Gastrocnemius medialis (tissue), 4 donors: ENCODE results near the gene ABHD17C.

Experiments
- POLR2A ChIP-seq, 2 donors: fragments of 450-650 bp; IDR thresholded peaks; one replicate each; pipeline ENCODE4 v1.6.1; 2017; ENCODE audit warnings: antibody characterized with exemption in 2 of 2, mild to moderate bottlenecking in 2 of 2, moderate library complexity in 2 of 2
- TF ChIP-seq, protein P1 (sequence below), 5 experiments: fragments of 450-650 bp in 3 of 5; fragments of 200-600 bp in 2 of 5; sonication (generic) in 2 of 5; IDR thresholded peaks in 4 of 5; conservative IDR thresholded peaks in 1 of 5; 1 replicate in 4 of 5; 2 replicates in 1 of 5; pipeline ENCODE4 v1.5.1; 2016 to 2019; ENCODE audit warnings: antibody characterized with exemption in 5 of 5, mild to moderate bottlenecking in 3 of 5, moderate library complexity in 3 of 5

DNA sequence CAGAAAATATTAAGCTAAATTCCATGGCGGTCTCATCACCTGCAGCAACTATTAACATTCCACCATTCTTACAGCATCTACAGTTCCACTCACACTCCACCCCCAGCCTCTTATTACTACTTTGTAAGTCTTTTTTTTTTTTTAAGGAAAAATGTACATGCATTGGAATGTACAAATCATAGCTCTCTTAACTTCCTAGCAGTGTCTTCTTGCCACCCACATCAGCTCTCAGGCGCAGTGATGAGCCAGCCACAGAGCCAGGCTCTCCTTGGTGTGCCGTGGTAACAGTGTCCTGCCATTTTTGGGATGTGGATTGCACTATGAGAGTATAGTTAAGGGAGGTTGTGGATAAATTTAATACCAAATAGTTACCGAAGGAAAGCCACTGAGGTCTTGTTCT lies 17.8 kb downstream of the ABHD17C start:
- TF ChIP-seq, protein P1, sequence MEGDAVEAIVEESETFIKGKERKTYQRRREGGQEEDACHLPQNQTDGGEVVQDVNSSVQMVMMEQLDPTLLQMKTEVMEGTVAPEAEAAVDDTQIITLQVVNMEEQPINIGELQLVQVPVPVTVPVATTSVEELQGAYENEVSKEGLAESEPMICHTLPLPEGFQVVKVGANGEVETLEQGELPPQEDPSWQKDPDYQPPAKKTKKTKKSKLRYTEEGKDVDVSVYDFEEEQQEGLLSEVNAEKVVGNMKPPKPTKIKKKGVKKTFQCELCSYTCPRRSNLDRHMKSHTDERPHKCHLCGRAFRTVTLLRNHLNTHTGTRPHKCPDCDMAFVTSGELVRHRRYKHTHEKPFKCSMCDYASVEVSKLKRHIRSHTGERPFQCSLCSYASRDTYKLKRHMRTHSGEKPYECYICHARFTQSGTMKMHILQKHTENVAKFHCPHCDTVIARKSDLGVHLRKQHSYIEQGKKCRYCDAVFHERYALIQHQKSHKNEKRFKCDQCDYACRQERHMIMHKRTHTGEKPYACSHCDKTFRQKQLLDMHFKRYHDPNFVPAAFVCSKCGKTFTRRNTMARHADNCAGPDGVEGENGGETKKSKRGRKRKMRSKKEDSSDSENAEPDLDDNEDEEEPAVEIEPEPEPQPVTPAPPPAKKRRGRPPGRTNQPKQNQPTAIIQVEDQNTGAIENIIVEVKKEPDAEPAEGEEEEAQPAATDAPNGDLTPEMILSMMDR (IDR thresholded peaks at IDR 0.05 in 4 of 5, conservative IDR thresholded peaks at IDR 0.05 in 1 of 5): no peak
- no peak for TF ChIP-seq POLR2A (IDR thresholded peaks at IDR 0.05)
